Parathyroid adenoma (tissue), 2 donors: ENCODE data around the gene GJA3.

Source experiments
- H2AFZ ChIP-seq: fragments of 300-600 bp; sonication (generic); one replicate; pipeline ENCODE4 v1.7.0; 2017; ENCODE audit warnings: antibody characterized with exemption, mild to moderate bottlenecking
- H3K27ac ChIP-seq: fragments of 300-600 bp; sonication (generic); one replicate; pipeline ENCODE4 v1.7.0; 2017
- H3K27me3 ChIP-seq: fragments of 300-600 bp; sonication (generic); one replicate; pipeline ENCODE4 v1.7.0; 2017; ENCODE audit warnings: low read length; ENCODE audit not compliant: control insufficient read depth, insufficient read depth
- H3K36me3 ChIP-seq: fragments of 300-600 bp; sonication (generic); one replicate; pipeline ENCODE4 v1.7.0; 2017; ENCODE audit warnings: low read length; ENCODE audit not compliant: control insufficient read depth, insufficient read depth
- H3K4me1 ChIP-seq: fragments of 300-600 bp; sonication (generic); one replicate; pipeline ENCODE4 v1.7.0; 2017; ENCODE audit warnings: control low read depth
- H3K4me2 ChIP-seq: fragments of 300-600 bp; sonication (generic); one replicate; pipeline ENCODE4 v1.7.0; 2017; ENCODE audit warnings: low read length
- H3K4me3 ChIP-seq: fragments of 300-600 bp; sonication (generic); one replicate; pipeline ENCODE4 v1.7.0; 2017; ENCODE audit warnings: low read depth, low read length
- H3K79me2 ChIP-seq: fragments of 300-600 bp; sonication (generic); one replicate; pipeline ENCODE4 v1.7.0; 2017; ENCODE audit warnings: control low read depth
- H3K9ac ChIP-seq: fragments of 300-600 bp; sonication (generic); one replicate; pipeline ENCODE4 v1.7.0; 2017; ENCODE audit warnings: mild to moderate bottlenecking
- H3K9me3 ChIP-seq: fragments of 300-600 bp; sonication (generic); one replicate; pipeline ENCODE4 v1.7.0; 2017; ENCODE audit warnings: low read length; ENCODE audit not compliant: control insufficient read depth
- CTCF ChIP-seq: fragments of 300-600 bp; sonication (generic); IDR thresholded peaks from one replicate; pipeline ENCODE4 v1.7.0; 2017; ENCODE audit warnings: antibody characterized with exemption, mild to moderate bottlenecking
- donor health status: primary hyperparathyroidism.

The GJA3 gene

GRCh38 chr13:20144141-20144850 lies 16.6 kb downstream of the GJA3 start:
- Histone ChIP-seq H3K27me3 (no peaks in the 10 kb centered on the region), H3K79me2 (no peaks in the 10 kb centered on the region)

GRCh38 chr13:20142927-20143480 lies 17.8 kb downstream of the GJA3 start:
- no peak overlapping the region for H3K4me2 ChIP-seq
- TF ChIP-seq CTCF: no peak
- no peak overlapping the region for H3K9ac ChIP-seq
- H3K36me3 ChIP-seq: no peaks in the 10 kb centered on the region
- H3K27ac ChIP-seq: no peak overlapping the region
- H3K4me1 ChIP-seq: no peaks in the 10 kb centered on the region
- no peaks in the 10 kb centered on the region for H3K27me3 ChIP-seq
- no peak overlapping the region for H2AFZ ChIP-seq
- H3K79me2 ChIP-seq: no peaks in the 10 kb centered on the region
- no peak overlapping the region for H3K4me3 ChIP-seq
- no peaks in the 10 kb centered on the region for H3K9me3 ChIP-seq

More at GRCh38 chr13:20144141-20144850, 16.6 kb downstream of the GJA3 start:
- Histone ChIP-seq H3K36me3 (no peaks in the 10 kb centered on the region), H3K4me3 (no peak overlapping the region), H3K4me1 (no peaks in the 10 kb centered on the region), H2AFZ (no peak overlapping the region), H3K9me3 (no peaks in the 10 kb centered on the region), H3K27ac (no peak overlapping the region), H3K9ac (no peak overlapping the region), H3K4me2 (no peak overlapping the region)
- no peak for TF ChIP-seq CTCF

GRCh38 chr13:20142023-20142926 lies 18.6 kb downstream of the GJA3 start:
- H2AFZ ChIP-seq: no peak overlapping the region
- H3K9me3 ChIP-seq: no peaks in the 10 kb centered on the region
- H3K4me3 ChIP-seq: no peak overlapping the region
- no peaks in the 10 kb centered on the region for H3K36me3 ChIP-seq
- H3K4me1 ChIP-seq: no peaks in the 10 kb centered on the region
- no peak for TF ChIP-seq CTCF
- no peaks in the 10 kb centered on the region for H3K79me2 ChIP-seq
- H3K27ac ChIP-seq: no peak overlapping the region
- H3K9ac ChIP-seq: no peak overlapping the region
- H3K27me3 ChIP-seq: no peaks in the 10 kb centered on the region
- H3K4me2 ChIP-seq: no peak overlapping the region

- Histone ChIP-seq H2AFZ (no peak overlapping the region), H3K36me3 (no peaks in the 10 kb centered on the region), H3K4me1 (no peaks in the 10 kb centered on the region), H3K9ac (no peak overlapping the region), H3K79me2 (no peaks in the 10 kb centered on the region), H3K27me3 (no peaks in the 10 kb centered on the region), H3K4me3 (no peak overlapping the region), H3K9me3 (no peaks in the 10 kb centered on the region), H3K4me2 (no peak overlapping the region), H3K27ac (no peak overlapping the region)
- no peak for TF ChIP-seq CTCF
Measured at GRCh38 chr13:20141238-20142022, 19.4 kb downstream of the GJA3 start.
